H9 (cell line): ENCODE data around the gene DOCK10. TPM values are rescaled to one million over a fixed set of nuclear protein-coding genes. Genes with fewer than 3 reads are reported as not detected.

Experiments used
- DNase-seq: peaks from one replicate; pipeline ENCODE4 v3.0.0-alpha.2; 2017
- H2AFZ ChIP-seq: one replicate; pipeline ENCODE4 v1.6.1; 2013; ENCODE audit warnings: mild to moderate bottlenecking, low read length, control low read depth, moderate library complexity
- H2AK5ac ChIP-seq: 2 replicates; pipeline ENCODE4 v1.6.1; 2013; ENCODE audit warnings: low read length, control low read depth, mixed read lengths; ENCODE audit not compliant: insufficient read length
- H2BK120ac ChIP-seq: one replicate; pipeline ENCODE4 v1.6.1; 2013; ENCODE audit warnings: low read depth, mild to moderate bottlenecking, low read length, control low read depth, inconsistent platforms; ENCODE audit not compliant: poor library complexity, severe bottlenecking
- H2BK12ac ChIP-seq: 2 replicates; pipeline ENCODE4 v1.6.1; 2013; ENCODE audit warnings: low read length, control low read depth, mixed read lengths, low read depth; ENCODE audit not compliant: insufficient read length
- H2BK15ac ChIP-seq: 2 replicates; pipeline ENCODE4 v1.6.1; 2013; ENCODE audit warnings: low read depth, low read length, control low read depth
- H2BK20ac ChIP-seq: one replicate; pipeline ENCODE4 v1.6.1; 2013; ENCODE audit warnings: low read depth, mild to moderate bottlenecking, low read length, control low read depth, inconsistent platforms; ENCODE audit not compliant: poor library complexity, severe bottlenecking
- H2BK5ac ChIP-seq: 2 replicates; pipeline ENCODE4 v1.6.1; 2013; ENCODE audit warnings: low read length, control low read depth, mixed read lengths; ENCODE audit not compliant: insufficient read length
- H3K14ac ChIP-seq: 2 replicates; pipeline ENCODE4 v1.6.1; 2013; ENCODE audit warnings: low read length, control low read depth; ENCODE audit not compliant: insufficient read depth
- H3K18ac ChIP-seq: 2 replicates; pipeline ENCODE4 v1.6.1; 2013; ENCODE audit warnings: low read depth, mild to moderate bottlenecking, mixed read lengths, low read length, control low read depth; ENCODE audit not compliant: insufficient read length
- H3K23ac ChIP-seq: 2 replicates; pipeline ENCODE4 v1.6.1; 2013; ENCODE audit warnings: low read length, control low read depth, mixed read lengths, low read depth; ENCODE audit not compliant: insufficient read length
- H3K23me2 ChIP-seq: 2 replicates; pipeline ENCODE4 v1.6.1; 2013; ENCODE audit warnings: low read depth, mild to moderate bottlenecking, mixed read lengths, low read length, control low read depth; ENCODE audit not compliant: insufficient read length, poor library complexity, severe bottlenecking
- H3K27ac ChIP-seq: 2 replicates; pipeline ENCODE4 v1.5.1; 2013; ENCODE audit warnings: low read length, control low read depth, mixed read lengths, low read depth; ENCODE audit not compliant: insufficient read length
- H3K27me3 ChIP-seq: 2 replicates; pipeline ENCODE4 v1.6.1; 2013; ENCODE audit warnings: low read length, control low read depth, inconsistent platforms; ENCODE audit not compliant: insufficient read depth
- H3K4ac ChIP-seq: 2 replicates; pipeline ENCODE4 v1.6.1; 2013; ENCODE audit warnings: low read depth, mild to moderate bottlenecking, control low read depth, inconsistent platforms, low read length, moderate library complexity
- H3K4me1 ChIP-seq: 2 replicates; pipeline ENCODE4 v1.6.1; 2013; ENCODE audit warnings: low read length, control low read depth, inconsistent platforms; ENCODE audit not compliant: insufficient read depth
- H3K4me2 ChIP-seq: 2 replicates; pipeline ENCODE4 v1.6.1; 2013; ENCODE audit warnings: low read length, control low read depth, mixed read lengths; ENCODE audit not compliant: insufficient read length, insufficient read depth
- H3K56ac ChIP-seq: 2 replicates; pipeline ENCODE4 v1.6.1; 2013; ENCODE audit warnings: low read depth, mild to moderate bottlenecking, mixed read lengths, low read length, control low read depth; ENCODE audit not compliant: insufficient read length
- H3K79me1 ChIP-seq: 2 replicates; pipeline ENCODE4 v1.6.1; 2013; ENCODE audit warnings: low read depth, mild to moderate bottlenecking, moderate library complexity, low read length, control low read depth, inconsistent platforms; ENCODE audit not compliant: insufficient read depth, poor library complexity, severe bottlenecking
- H3K79me2 ChIP-seq: 2 replicates; pipeline ENCODE4 v1.6.1; 2013; ENCODE audit warnings: low read length, control low read depth, inconsistent platforms; ENCODE audit not compliant: insufficient read depth
- H3K9ac ChIP-seq: 2 replicates; pipeline ENCODE4 v1.6.1; 2013; ENCODE audit warnings: low read length, control low read depth, mixed read lengths; ENCODE audit not compliant: insufficient read length; ENCODE audit errors: extremely low read depth
- H3K9me3 ChIP-seq: one replicate; pipeline ENCODE4 v1.6.1; 2013; ENCODE audit warnings: low read depth, low read length, inconsistent platforms; ENCODE audit not compliant: control insufficient read depth
- H3T11ph ChIP-seq: one replicate; pipeline ENCODE4 v1.6.1; 2013; ENCODE audit warnings: mild to moderate bottlenecking, low read length, control low read depth, inconsistent platforms
- H4K20me1 ChIP-seq: one replicate; pipeline ENCODE4 v1.6.1; 2013; ENCODE audit not compliant: control insufficient read depth, insufficient read length, insufficient read depth
- H4K5ac ChIP-seq: 2 replicates; pipeline ENCODE4 v1.6.1; 2013; ENCODE audit warnings: low read depth, mild to moderate bottlenecking, mixed read lengths, low read length, control low read depth; ENCODE audit not compliant: insufficient read length
- H4K8ac ChIP-seq: replicated peaks from 2 replicates; pipeline ENCODE4 v1.6.1; 2013; ENCODE audit warnings: low read length, control low read depth, mixed read lengths, low read depth; ENCODE audit not compliant: insufficient read length
- H4K91ac ChIP-seq: 2 replicates; pipeline ENCODE4 v1.6.1; 2013; ENCODE audit warnings: low read depth, mild to moderate bottlenecking, moderate library complexity, mixed read lengths, low read length, control low read depth; ENCODE audit not compliant: insufficient read length
- H3K27ac Mint-ChIP-seq, 3 experiments: 2 replicates in 2 of 3; 3 replicates in 1 of 3; pipeline ENCODE4 v1.8.0; 2020 to 2021; ENCODE audit warnings: mixed read lengths in 3 of 3, mild to moderate bottlenecking in 1 of 3, moderate library complexity in 1 of 3
- H3K27me3 Mint-ChIP-seq: 2 replicates; pipeline ENCODE4 v1.8.0; 2021; ENCODE audit warnings: low read depth, mild to moderate bottlenecking, moderate library complexity, mixed read lengths
- H3K36me3 Mint-ChIP-seq, 3 experiments: 2 replicates in 2 of 3; 3 replicates in 1 of 3; pipeline ENCODE4 v1.8.0; 2020 to 2021; ENCODE audit warnings: low read depth in 3 of 3, mixed read lengths in 3 of 3; ENCODE audit not compliant: insufficient read depth in 1 of 3
- H3K4me1 Mint-ChIP-seq, 2 experiments: 2 replicates each; pipeline ENCODE4 v1.8.0; 2020; ENCODE audit warnings: mixed read lengths in 2 of 2
- H3K4me3 Mint-ChIP-seq, 2 experiments: 2 replicates in 1 of 2; 3 replicates in 1 of 2; pipeline ENCODE4 v1.8.0; 2020 to 2021; ENCODE audit warnings: mild to moderate bottlenecking in 2 of 2, mixed read lengths in 2 of 2, moderate library complexity in 1 of 2
- H3K9me3 Mint-ChIP-seq, 2 experiments: 2 replicates in 1 of 2; 3 replicates in 1 of 2; pipeline ENCODE4 v1.8.0; 2020; ENCODE audit warnings: mild to moderate bottlenecking in 2 of 2, mixed read lengths in 2 of 2, moderate library complexity in 1 of 2
- CTCF ChIP-seq: fragments of 200-600 bp; sonication (generic); conservative IDR thresholded peaks from 3 replicates; pipeline ENCODE4 v1.8.0; 2021; ENCODE audit warnings: antibody characterized with exemption, mild to moderate bottlenecking
- WGBS: extraction: QIAGEN DNeasy Blood & Tissue Kit; methylation state at CpG from one replicate; pipeline ENCODE4 v1.1.7; 2013; ENCODE audit warnings: missing lambda C conversion rate, low lambda C conversion rate, mixed read lengths; ENCODE audit not compliant: insufficient read length; ENCODE audit errors: extremely low coverage; 5-methylcytosine and 5-hydroxymethylcytosine counted together
- total RNA-seq: library from RNA; stranded (reverse); gene quantifications from 2 replicates; pipeline ENCODE4 v1.2.1, GENCODE V29; 2021

DOCK10 gene
- total RNA-seq, 1 experiment from 2014 or later = 0.79 TPM

DNA sequence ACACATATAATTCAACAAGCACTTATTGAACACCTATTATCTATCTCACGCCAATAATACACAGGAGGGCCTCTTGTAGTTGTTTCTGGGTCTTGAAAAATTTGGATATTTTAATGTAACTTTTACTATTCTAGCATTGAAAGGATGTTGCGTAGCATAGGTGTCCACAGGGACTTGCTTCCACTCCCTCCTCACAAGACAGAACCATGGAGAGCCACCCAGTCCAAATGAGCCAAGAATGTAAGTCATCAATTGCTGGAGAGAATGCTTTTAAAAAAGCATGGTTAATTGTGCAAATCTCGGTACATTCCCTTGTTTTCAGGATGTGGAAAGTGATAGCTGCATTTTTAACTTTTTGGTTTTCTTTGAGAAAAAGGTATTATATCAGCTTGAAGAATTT lies 46.8 kb downstream of the DOCK10 start:
- H3T11ph ChIP-seq = no peak overlapping the region
- H4K20me1 ChIP-seq = no peaks in the 10 kb centered on the region
- no CpG with 5 or more reads among the region's 3 CpGs for WGBS
- H3K14ac ChIP-seq = no peak overlapping the region
- H3K27ac ChIP-seq = no peak overlapping the region
- no peak overlapping the region for H2BK12ac ChIP-seq
- H3K18ac ChIP-seq = no peak overlapping the region
- H3K23me2 ChIP-seq = no peaks in the 10 kb centered on the region
- H2AK5ac ChIP-seq = no peak overlapping the region
- no peak overlapping the region for H3K9ac ChIP-seq
- H3K79me2 ChIP-seq = no peaks in the 10 kb centered on the region
- no peak overlapping the region for H3K4ac ChIP-seq
- Mint-ChIP-seq H3K4me3 (no peak overlapping the region), H3K9me3 (no peaks in the 10 kb centered on the region), H3K36me3 (no peaks in the 10 kb centered on the region), H3K4me1 (no peaks in the 10 kb centered on the region), H3K27ac (no peak overlapping the region), H3K27me3 (no peaks in the 10 kb centered on the region; the same call in 1 of the 2 replicates)
- H4K5ac ChIP-seq = no peak overlapping the region
- H2BK5ac ChIP-seq = no peak overlapping the region
- no peaks in the 10 kb centered on the region for H3K9me3 ChIP-seq
- no peaks in the 10 kb centered on the region; the same call in 1 of the 2 replicates for H3K27me3 ChIP-seq
- no peak overlapping the region for H3K23ac ChIP-seq
- no peak overlapping the region for H3K56ac ChIP-seq
- H3K4me1 ChIP-seq = no peaks in the 10 kb centered on the region
- no peak overlapping the region for H2BK20ac ChIP-seq
- H3K79me1 ChIP-seq = no peaks in the 10 kb centered on the region
- no peak for DNase-seq
- H4K8ac ChIP-seq = no peak overlapping the region
- H4K91ac ChIP-seq = no peak overlapping the region
- TF ChIP-seq CTCF = no peak
- no peak overlapping the region for H2BK120ac ChIP-seq
- H3K4me2 ChIP-seq = no peak overlapping the region
- no peak overlapping the region for H2BK15ac ChIP-seq
- no peak overlapping the region for H2AFZ ChIP-seq
